Measurements from ENCODE around the gene MPZL1.
"Not testable (repeated sequence)": the region's sequence is repeated elsewhere in the genome, so short reads cannot be mapped to it uniquely, and the experiment has no call there.

Gene MPZL1

DNA sequence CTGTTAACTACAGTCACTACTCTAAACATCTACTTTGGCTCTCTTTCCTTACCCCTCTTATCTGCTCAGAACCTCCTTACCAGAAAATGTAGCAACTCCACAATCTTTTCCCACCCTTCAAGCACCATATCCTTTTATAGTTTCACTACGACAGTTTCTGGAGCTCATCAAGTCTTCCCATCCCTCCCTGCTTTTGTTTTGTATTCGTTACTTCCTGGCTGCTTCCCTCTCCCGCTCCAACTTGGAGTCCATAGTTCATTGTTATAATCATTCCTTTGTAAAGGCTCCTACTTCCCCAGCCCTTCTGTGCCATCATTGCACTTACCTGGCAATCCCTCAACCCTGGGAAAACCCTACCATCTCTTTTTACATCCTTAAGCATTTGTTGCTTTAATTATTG, 18.0 kb downstream of the MPZL1 start:
- ATAC-seq (ENCODE audit: insufficient read depth, low read depth), result no peak
- TF ChIP-seq EZH2 (IDR thresholded peaks at IDR 0.05; ENCODE audit: borderline replicate concordance, low read depth, low read length, severe bottlenecking), result no peak
- TF ChIP-seq CTCF (IDR thresholded peaks at IDR 0.05; ENCODE audit: borderline replicate concordance, extremely low read depth, low read length, poor library complexity, severe bottlenecking), result no peak
- Histone ChIP-seq H3K27ac (ENCODE audit: low read length) (no peak overlapping the region), H3K4me2 (ENCODE audit: insufficient read depth, low read length) (no peak overlapping the region), H3K9me3 (ENCODE audit: insufficient read depth, low read length, severe bottlenecking) (no peaks in the 10 kb centered on the region), H3K36me3 (ENCODE audit: insufficient read depth, low read length) (peaks cover 18% of the 10 kb centered on the region), H3K79me2 (ENCODE audit: insufficient read depth, low read length) (peaks cover 93% of the 10 kb centered on the region), H3K4me1 (ENCODE audit: insufficient read depth, low read length) (no peaks in the 10 kb centered on the region), H2AFZ (ENCODE audit: low read depth, low read length) (no peak overlapping the region), H3K27me3 (ENCODE audit: insufficient read depth, low read length, poor library complexity) (no peaks in the 10 kb centered on the region), H3K9ac (ENCODE audit: low read depth, low read length) (no peak overlapping the region), H4K20me1 (ENCODE audit: insufficient read depth, low read length) (peaks cover 6% of the 10 kb centered on the region; the same call in 1 of the 2 replicates), H3K4me3 (ENCODE audit: low read depth in 1 of 2, low read length in 2 of 2) (no peak overlapping the region)
- no peak for DNase-seq

- DNase-seq; ATAC-seq (ENCODE audit: insufficient read depth, low read depth); H3K27ac ChIP-seq (ENCODE audit: low read length); H4K20me1 ChIP-seq (ENCODE audit: insufficient read depth, low read length); H3K4me2 ChIP-seq (ENCODE audit: insufficient read depth, low read length); H2AFZ ChIP-seq (ENCODE audit: low read depth, low read length); H3K9me3 ChIP-seq (ENCODE audit: insufficient read depth, low read length, severe bottlenecking); H3K4me3 ChIP-seq (ENCODE audit: low read depth in 1 of 2, low read length in 2 of 2); H3K9ac ChIP-seq (ENCODE audit: low read depth, low read length); H3K4me1 ChIP-seq (ENCODE audit: insufficient read depth, low read length); H3K27me3 ChIP-seq (ENCODE audit: insufficient read depth, low read length, poor library complexity): not testable (repeated sequence)
- H3K36me3 ChIP-seq (ENCODE audit: insufficient read depth, low read length), result peaks cover 19% of the 10 kb centered on the region
- H3K79me2 ChIP-seq (ENCODE audit: insufficient read depth, low read length), result peaks cover 92% of the 10 kb centered on the region
Observed at GRCh38 chr1:167741103-167741502, 19.3 kb downstream of the MPZL1 start.

DNA sequence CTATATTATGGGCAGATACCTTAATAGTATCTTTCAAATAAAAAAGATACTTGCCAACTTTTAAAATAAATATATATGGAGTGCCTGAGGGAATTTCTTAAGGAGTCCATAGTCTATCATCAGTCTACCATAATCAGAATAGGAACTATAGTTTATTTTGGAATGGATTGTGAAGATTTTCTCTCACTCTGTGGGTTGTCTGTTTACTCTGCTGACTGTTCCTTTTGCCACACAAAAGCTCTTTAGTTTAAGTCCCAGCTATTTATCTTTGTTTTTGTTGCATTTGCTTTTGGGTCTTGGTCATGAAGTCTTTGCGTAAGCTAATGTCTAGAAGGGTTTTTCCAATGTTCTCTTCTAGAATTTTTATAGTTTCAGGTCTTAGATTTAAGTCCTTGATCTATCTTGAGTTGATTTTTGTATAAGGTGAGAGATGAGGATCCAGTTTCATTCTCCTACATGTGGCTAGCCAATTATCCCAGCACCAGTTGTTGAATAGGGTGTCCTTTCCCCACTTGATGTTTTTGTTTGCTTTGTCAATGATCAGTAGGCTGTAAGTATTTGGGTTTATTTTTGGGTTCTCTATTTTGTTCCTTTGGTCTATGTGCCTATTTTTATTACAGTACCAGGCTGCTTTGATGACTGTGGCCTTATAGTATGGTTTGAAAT, 20.7 kb downstream of the MPZL1 start:
- H3K79me2 ChIP-seq (ENCODE audit: insufficient read depth, low read length), result peaks cover 91% of the 10 kb centered on the region
- H4K20me1 ChIP-seq (ENCODE audit: insufficient read depth, low read length); H2AFZ ChIP-seq (ENCODE audit: low read depth, low read length); H3K9ac ChIP-seq (ENCODE audit: low read depth, low read length); H3K4me2 ChIP-seq (ENCODE audit: insufficient read depth, low read length); H3K4me1 ChIP-seq (ENCODE audit: insufficient read depth, low read length); ATAC-seq (ENCODE audit: insufficient read depth, low read depth); H3K36me3 ChIP-seq (ENCODE audit: insufficient read depth, low read length); DNase-seq; H3K9me3 ChIP-seq (ENCODE audit: insufficient read depth, low read length, severe bottlenecking); H3K27me3 ChIP-seq (ENCODE audit: insufficient read depth, low read length, poor library complexity); H3K4me3 ChIP-seq (ENCODE audit: low read depth in 1 of 2, low read length in 2 of 2); H3K27ac ChIP-seq (ENCODE audit: low read length): not testable (repeated sequence)

- TF ChIP-seq CTCF (IDR thresholded peaks at IDR 0.05; ENCODE audit: borderline replicate concordance, extremely low read depth, low read length, poor library complexity, severe bottlenecking) (no peak), EZH2 (IDR thresholded peaks at IDR 0.05; ENCODE audit: borderline replicate concordance, low read depth, low read length, severe bottlenecking) (no peak)
- Histone ChIP-seq H3K9ac (ENCODE audit: low read depth, low read length) (no peak overlapping the region), H3K9me3 (ENCODE audit: insufficient read depth, low read length, severe bottlenecking) (no peaks in the 10 kb centered on the region), H3K27ac (ENCODE audit: low read length) (no peak overlapping the region), H3K4me2 (ENCODE audit: insufficient read depth, low read length) (no peak overlapping the region), H4K20me1 (ENCODE audit: insufficient read depth, low read length) (peaks cover 4% of the 10 kb centered on the region; the same call in 1 of the 2 replicates), H3K79me2 (ENCODE audit: insufficient read depth, low read length) (peaks cover 91% of the 10 kb centered on the region), H3K27me3 (ENCODE audit: insufficient read depth, low read length, poor library complexity) (no peaks in the 10 kb centered on the region), H3K4me1 (ENCODE audit: insufficient read depth, low read length) (no peaks in the 10 kb centered on the region), H2AFZ (ENCODE audit: low read depth, low read length) (no peak overlapping the region), H3K4me3 (ENCODE audit: low read depth in 1 of 2, low read length in 2 of 2) (no peak overlapping the region), H3K36me3 (ENCODE audit: insufficient read depth, low read length) (peaks cover 3% of the 10 kb centered on the region; the same call in 1 of the 2 replicates)
- ATAC-seq (ENCODE audit: insufficient read depth, low read depth) (no peak), DNase-seq (no peak)
Observed at GRCh38 chr1:167744901-167745300, 23.1 kb downstream of the MPZL1 start.

All from DND-41 (cell line).